GM20000 (cell line): ENCODE data around the gene KRT81.
"Not testable (repeated sequence)": the region's sequence is repeated elsewhere in the genome, so short reads cannot be mapped to it uniquely, and the experiment has no call there.

ENCODE experiments used
- DNase-seq: peaks from one replicate; pipeline ENCODE4 v3.0.0; 2012; ENCODE audit warnings: low spot score
- CTCF ChIP-seq: IDR thresholded peaks from 2 replicates; pipeline ENCODE4 v1.5.1; 2012; ENCODE audit warnings: mild to moderate bottlenecking, control low read depth; ENCODE audit errors: extremely low read depth, missing control alignments

Gene KRT81

GRCh38 chr12:52261208-52261484, 30.2 kb downstream of the KRT81 start:
- peak; percentile 11 for DNase-seq
- TF ChIP-seq CTCF, result no peak

GRCh38 chr12:52260361-52261207, 30.8 kb downstream of the KRT81 start:
- no peak for TF ChIP-seq CTCF
- DNase-seq, result no peak

GRCh38 chr12:52259657-52260243, 31.6 kb downstream of the KRT81 start:
- DNase-seq, result peak; percentile 18
- no peak for TF ChIP-seq CTCF

- peak; percentile 18 for DNase-seq
- TF ChIP-seq CTCF, result no peak
Measured at GRCh38 chr12:52258335-52258901, 32.9 kb downstream of the KRT81 start.

GRCh38 chr12:52257922-52258321, 33.4 kb downstream of the KRT81 start:
- not testable (repeated sequence) for DNase-seq

GRCh38 chr12:52257074-52257551, 34.2 kb downstream of the KRT81 start:
- TF ChIP-seq CTCF, result no peak
- DNase-seq, result peak; percentile 8

GRCh38 chr12:52256584-52256935, 34.8 kb downstream of the KRT81 start:
- no peak for DNase-seq
- no peak for TF ChIP-seq CTCF
